Adrenal gland (tissue), 12 donors: ENCODE measurements around the gene KIF21B. TPM values are rescaled to one million over a fixed set of nuclear protein-coding genes. Genes with fewer than 3 reads are reported as not detected.

Source experiments
- DNase-seq, 7 donors: peaks; one replicate each; pipeline ENCODE4 v3.0.0-alpha.2; 2019 to 2020
- H3K27ac ChIP-seq, 5 donors: fragments of 200-600 bp; sonication (generic) in 4 of 5; 1 replicate in 3 of 5; 2 replicates in 2 of 5; pipeline versions ENCODE4 v1.5.1 to v1.8.0; 2016 to 2020; ENCODE audit warnings: mild to moderate bottlenecking in 1 of 5
- H3K27me3 ChIP-seq: fragments of 200-600 bp; 2 replicates; pipeline ENCODE4 v1.8.0; 2021
- H3K36me3 ChIP-seq, 2 donors: fragments of 200-600 bp; replicated peaks in 1 of 2; 1 replicate in 1 of 2; 2 replicates in 1 of 2; pipeline versions ENCODE4 v1.5.1 to v1.8.0; 2018 to 2022
- H3K4me1 ChIP-seq, 2 donors: fragments of 200-600 bp; replicated peaks in 1 of 2; 1 replicate in 1 of 2; 2 replicates in 1 of 2; pipeline versions ENCODE4 v1.5.1 to v1.8.0; 2018 to 2021
- H3K4me3 ChIP-seq, 4 donors: fragments of 200-600 bp; sonication (generic) in 3 of 4; one replicate each; pipeline ENCODE4 v1.5.1; 2016 to 2018
- H3K9me3 ChIP-seq, 3 donors: fragments of 200-600 bp; sonication (generic) in 1 of 3; replicated peaks in 1 of 3; 1 replicate in 2 of 3; 2 replicates in 1 of 3; pipeline versions ENCODE4 v1.5.1 to v1.8.0; 2016 to 2021
- CTCF ChIP-seq, 6 experiments: fragments of 450-650 bp in 4 of 6; fragments of 200-600 bp in 2 of 6; sonication (generic) in 1 of 6; IDR thresholded peaks; 1 replicate in 5 of 6; 2 replicates in 1 of 6; pipeline versions ENCODE4 v1.5.1 to v1.8.0; 2016 to 2021; ENCODE audit warnings: antibody characterized with exemption in 6 of 6, mild to moderate bottlenecking in 2 of 6, moderate library complexity in 1 of 6
- POLR2A ChIP-seq, 2 donors: fragments of 450-650 bp; IDR thresholded peaks; one replicate each; pipeline ENCODE4 v1.6.1; 2017; ENCODE audit warnings: antibody characterized with exemption in 2 of 2, mild to moderate bottlenecking in 2 of 2, moderate library complexity in 1 of 2
- WGBS, 4 donors: extraction: QIAGEN DNeasy Blood & Tissue Kit in 2 of 4; methylation state at CpG; one replicate each; pipeline versions ENCODE4 v1.1.5 to v1.1.7; 2013 to 2017; 5-methylcytosine and 5-hydroxymethylcytosine counted together
- intact Hi-C, 2 donors: fragments of 100-400 bp; cut with DNase I; formaldehyde crosslinking; loops; one replicate each; pipeline versions ENCODE4 v1.14.1 to v1.15.0; 2022 to 2023
- polyA plus RNA-seq, 3 donors: library from polyadenylated mRNA; stranded (reverse); fragments of 200-250 nt in 2 of 3; fragments of 350-450 nt in 1 of 3; fragmentation: Illumina TruSeq in 1 of 3; extraction: RNeasy Lipid Tissue Mini Kit (QIAGEN cat#74804) in 1 of 3; gene quantifications; one replicate each; pipeline ENCODE4 v1.2.3, GENCODE V29; 2013 to 2014
- total RNA-seq, 9 donors: library from RNA; depleted of rRNA in 4 of 9; stranded (reverse); fragments of >200 nt in 4 of 9; fragments of 120-200 nt in 1 of 9; fragmentation: NEBNext Ultra II Directional in 1 of 9; extraction: Animal tissue kit (Norgen Biotek cat#: 25700) in 1 of 9; gene quantifications; one replicate each; pipeline versions ENCODE4 v1.1.0 to v1.2.4, GENCODE V29; 2013 to 2023
- donor health status: healthy with polysubstance abuse.
- donor health status: Bipolar disorder and iron deficiency.
- donor health status: DM: yes; HTN: yes; CAD: no.
- donor health status: DM: no; HTN: no; CAD: no.
- donor health status: DM: no; HTN: no; CAD: no.
- donor health status: DM: yes; HTN: yes; CAD: no.

The KIF21B gene
- total and polyA plus RNA-seq, 12 donors, result 0.28 to 2.8 (median 1.3) TPM

- no peak overlapping the region for H3K27ac ChIP-seq
- TF ChIP-seq POLR2A (IDR thresholded peaks at IDR 0.05), result no peak
- no peak for TF ChIP-seq CTCF (IDR thresholded peaks at IDR 0.05)
- no peaks in the 10 kb centered on the region for H3K9me3 ChIP-seq
- no peaks in the 10 kb centered on the region for H3K27me3 ChIP-seq
- 83 to 90% (median 86%) methylated on average over 6 of the region's 6 CpGs; no CpG with 5 or more reads in 1 of the 4 donors for whole genome bisulfite sequencing, 4 donors
- H3K36me3 ChIP-seq, result no peaks in the 10 kb centered on the region
- H3K4me1 ChIP-seq, result no peaks in the 10 kb centered on the region
- intact Hi-C loops, result no loop called here
- no peak overlapping the region for H3K4me3 ChIP-seq
- no peak for DNase-seq
Measured at GRCh38 chr1:201004154-201004553, 19.4 kb downstream of the KIF21B start.

DNA sequence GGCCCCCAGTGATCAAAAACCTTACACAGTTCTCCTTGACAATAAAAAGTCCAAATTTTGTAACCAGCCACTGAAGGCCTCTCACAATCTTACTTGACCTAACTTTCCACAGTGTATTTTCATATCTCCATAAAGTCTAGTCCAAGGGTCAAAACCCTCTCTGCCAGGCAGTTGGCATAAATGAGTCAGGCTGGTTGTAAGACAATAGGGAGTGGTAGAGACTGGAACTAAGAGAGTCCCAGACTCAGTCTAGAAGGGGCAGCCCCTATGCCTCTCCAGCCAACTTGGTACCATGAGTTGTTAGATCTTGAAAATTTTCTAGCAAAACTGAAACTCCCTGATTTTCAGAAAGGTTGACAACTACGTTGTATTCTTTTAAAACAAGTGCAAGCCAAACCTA is 21.0 kb downstream of the KIF21B start:
- intact Hi-C loops, result no loop called here
- WGBS, 4 donors, result 90 to 96% (median 94%) methylated on average over 1 of the region's 1 CpG
- no peaks in the 10 kb centered on the region for H3K9me3 ChIP-seq
- H3K36me3 ChIP-seq, result no peaks in the 10 kb centered on the region
- no peak overlapping the region for H3K4me3 ChIP-seq
- H3K4me1 ChIP-seq, result no peaks in the 10 kb centered on the region
- no peaks in the 10 kb centered on the region for H3K27me3 ChIP-seq
- H3K27ac ChIP-seq, result no peak overlapping the region
- TF ChIP-seq POLR2A (IDR thresholded peaks at IDR 0.05) (no peak), CTCF (IDR thresholded peaks at IDR 0.05) (no peak)
- DNase-seq, result no peak

GRCh38 chr1:201001962-201002361 is 21.6 kb downstream of the KIF21B start:
- Histone ChIP-seq H3K4me1 (no peaks in the 10 kb centered on the region), H3K36me3 (no peaks in the 10 kb centered on the region), H3K9me3 (no peaks in the 10 kb centered on the region), H3K27me3 (no peaks in the 10 kb centered on the region), H3K4me3 (no peak overlapping the region), H3K27ac (no peak overlapping the region)
- WGBS, 4 donors, result 65 to 79% (median 71%) methylated on average over 7 to 11 of the region's 11 CpGs
- DNase-seq, result peak in 1 of 7 donors; percentile 16
- intact Hi-C loops, result no loop called here
- TF ChIP-seq CTCF (IDR thresholded peaks at IDR 0.05) (no peak), POLR2A (IDR thresholded peaks at IDR 0.05) (no peak)

- TF ChIP-seq CTCF (IDR thresholded peaks at IDR 0.05) (no peak), POLR2A (IDR thresholded peaks at IDR 0.05) (no peak)
- H3K9me3 ChIP-seq, result no peaks in the 10 kb centered on the region
- intact Hi-C loops, result no loop called here
- no peaks in the 10 kb centered on the region for H3K4me1 ChIP-seq
- H3K27ac ChIP-seq, result no peak overlapping the region
- no peak overlapping the region for H3K4me3 ChIP-seq
- no peak for DNase-seq
- H3K27me3 ChIP-seq, result no peaks in the 10 kb centered on the region
- no peaks in the 10 kb centered on the region for H3K36me3 ChIP-seq
- WGBS, 4 donors, result 92 to 96% (median 94%) methylated on average over 13 to 25 of the region's 25 CpGs
Measured at GRCh38 chr1:201000391-201000790, 23.1 kb downstream of the KIF21B start.
